Nephron (organoid): ENCODE results near the gene DNAI4.

Experiments
- H3K27ac Mint-ChIP-seq, 3 experiments: 2 replicates each; pipeline ENCODE4 v1.8.0; 2020; ENCODE audit warnings: mixed read lengths in 3 of 3, mild to moderate bottlenecking in 2 of 3, moderate library complexity in 1 of 3
- H3K27me3 Mint-ChIP-seq: 2 replicates; pipeline ENCODE4 v1.8.0; 2021; ENCODE audit warnings: low read depth, mild to moderate bottlenecking, moderate library complexity, mixed read lengths
- H3K36me3 Mint-ChIP-seq: 2 replicates; pipeline ENCODE4 v1.8.0; 2020; ENCODE audit warnings: low read depth, mixed read lengths
- H3K4me1 Mint-ChIP-seq: 2 replicates; pipeline ENCODE4 v1.8.0; 2020; ENCODE audit warnings: mixed read lengths
- H3K4me3 Mint-ChIP-seq, 3 experiments: 2 replicates each; pipeline ENCODE4 v1.8.0; 2020; ENCODE audit warnings: mild to moderate bottlenecking in 3 of 3, mixed read lengths in 3 of 3, moderate library complexity in 2 of 3
- H3K9me3 Mint-ChIP-seq: 2 replicates; pipeline ENCODE4 v1.8.0; 2020; ENCODE audit warnings: mixed read lengths
- TF ChIP-seq, protein P1 (sequence below), 3 experiments: fragments of 200-600 bp; sonication (generic); IDR thresholded peaks; one replicate each; pipeline ENCODE4 v1.5.0; 2021; ENCODE audit warnings: antibody characterized with exemption in 3 of 3; ENCODE audit not compliant: unreplicated experiment in 3 of 3

The DNAI4 gene

DNA sequence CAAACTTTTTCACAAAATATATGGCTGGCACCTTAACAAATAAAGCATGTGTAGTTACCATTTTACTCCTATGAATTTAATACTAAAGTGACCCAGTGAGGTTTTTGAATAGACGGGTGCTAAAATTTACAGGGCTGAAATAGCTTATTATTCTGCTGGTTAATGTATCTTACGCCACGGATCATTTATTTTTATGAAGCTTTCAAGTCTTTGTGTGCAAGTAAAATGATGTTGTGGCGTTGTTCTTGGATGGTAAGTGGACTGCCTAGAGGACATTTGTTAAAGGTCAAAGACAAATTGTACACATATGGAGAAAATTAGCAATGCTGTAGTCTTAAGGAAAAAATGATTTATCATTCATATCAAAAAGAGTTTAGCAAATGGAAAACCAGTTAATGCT, 146.4 kb downstream of the DNAI4 start:
- Mint-ChIP-seq H3K9me3 (peaks cover 12% of the 10 kb centered on the region), H3K27me3 (no peaks in the 10 kb centered on the region), H3K4me1 (peaks cover 14% of the 10 kb centered on the region), H3K36me3 (peaks cover 8% of the 10 kb centered on the region), H3K27ac (peak overlapping the region in 1 of 3 experiments; percentile 16), H3K4me3 (no peak overlapping the region)
- TF ChIP-seq, protein P1, sequence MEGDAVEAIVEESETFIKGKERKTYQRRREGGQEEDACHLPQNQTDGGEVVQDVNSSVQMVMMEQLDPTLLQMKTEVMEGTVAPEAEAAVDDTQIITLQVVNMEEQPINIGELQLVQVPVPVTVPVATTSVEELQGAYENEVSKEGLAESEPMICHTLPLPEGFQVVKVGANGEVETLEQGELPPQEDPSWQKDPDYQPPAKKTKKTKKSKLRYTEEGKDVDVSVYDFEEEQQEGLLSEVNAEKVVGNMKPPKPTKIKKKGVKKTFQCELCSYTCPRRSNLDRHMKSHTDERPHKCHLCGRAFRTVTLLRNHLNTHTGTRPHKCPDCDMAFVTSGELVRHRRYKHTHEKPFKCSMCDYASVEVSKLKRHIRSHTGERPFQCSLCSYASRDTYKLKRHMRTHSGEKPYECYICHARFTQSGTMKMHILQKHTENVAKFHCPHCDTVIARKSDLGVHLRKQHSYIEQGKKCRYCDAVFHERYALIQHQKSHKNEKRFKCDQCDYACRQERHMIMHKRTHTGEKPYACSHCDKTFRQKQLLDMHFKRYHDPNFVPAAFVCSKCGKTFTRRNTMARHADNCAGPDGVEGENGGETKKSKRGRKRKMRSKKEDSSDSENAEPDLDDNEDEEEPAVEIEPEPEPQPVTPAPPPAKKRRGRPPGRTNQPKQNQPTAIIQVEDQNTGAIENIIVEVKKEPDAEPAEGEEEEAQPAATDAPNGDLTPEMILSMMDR (IDR thresholded peaks at IDR 0.05; ENCODE audit: unreplicated experiment in 3 of 3): no peak

DNA sequence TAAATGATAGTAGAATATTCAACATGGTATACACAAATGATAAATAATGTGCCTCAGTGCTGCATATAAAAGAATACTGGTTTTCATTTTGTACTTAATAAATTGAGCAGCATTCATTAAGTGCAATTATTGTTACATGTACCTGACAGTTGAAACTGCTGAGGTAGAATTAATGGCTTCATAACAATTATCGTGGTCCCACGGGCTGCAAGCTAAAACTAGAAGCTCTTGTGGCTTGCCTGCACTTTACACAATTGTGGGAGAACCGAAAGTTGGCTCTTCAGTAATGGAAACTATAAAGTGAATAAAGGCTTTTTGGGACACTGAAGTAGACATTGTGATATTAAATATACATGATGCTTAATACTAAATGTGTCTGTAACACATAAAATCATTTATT, 146.8 kb downstream of the DNAI4 start:
- TF ChIP-seq, protein P1 (IDR thresholded peaks at IDR 0.05; ENCODE audit: unreplicated experiment in 3 of 3): no peak
- H3K27me3 Mint-ChIP-seq: no peaks in the 10 kb centered on the region
- no peak overlapping the region for H3K4me3 Mint-ChIP-seq
- H3K36me3 Mint-ChIP-seq: peaks cover 8% of the 10 kb centered on the region
- H3K9me3 Mint-ChIP-seq: peaks cover 12% of the 10 kb centered on the region
- peak overlapping the region in 1 of 3 experiments; percentile 16 for H3K27ac Mint-ChIP-seq
- H3K4me1 Mint-ChIP-seq: peaks cover 14% of the 10 kb centered on the region

DNA sequence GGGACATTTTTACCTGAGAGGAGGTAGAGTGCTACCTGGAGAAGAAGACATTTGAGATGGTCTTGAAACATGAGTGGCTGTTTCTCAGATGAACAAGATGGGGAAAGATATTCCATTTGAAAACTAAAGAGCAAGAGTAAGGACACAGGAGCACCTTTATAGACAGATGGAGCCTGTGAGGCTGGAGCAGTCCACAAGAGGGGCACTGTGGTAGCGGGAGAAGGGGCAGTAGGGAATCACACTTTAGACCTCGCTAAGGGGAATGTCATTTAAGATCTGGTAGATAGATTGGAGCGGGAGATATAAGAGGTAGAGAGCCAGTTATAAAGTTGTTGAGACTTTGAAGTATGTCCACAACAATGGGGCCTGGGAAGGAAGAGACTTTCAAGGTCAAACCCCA, 149.0 kb downstream of the DNAI4 start:
- peaks cover 4% of the 10 kb centered on the region for H3K36me3 Mint-ChIP-seq
- H3K27ac Mint-ChIP-seq: no peak overlapping the region
- peaks cover 7% of the 10 kb centered on the region for H3K9me3 Mint-ChIP-seq
- no peak overlapping the region for H3K4me3 Mint-ChIP-seq
- TF ChIP-seq, protein P1 (IDR thresholded peaks at IDR 0.05; ENCODE audit: unreplicated experiment in 3 of 3): no peak
- H3K4me1 Mint-ChIP-seq: peaks cover 14% of the 10 kb centered on the region
- no peaks in the 10 kb centered on the region for H3K27me3 Mint-ChIP-seq

DNA sequence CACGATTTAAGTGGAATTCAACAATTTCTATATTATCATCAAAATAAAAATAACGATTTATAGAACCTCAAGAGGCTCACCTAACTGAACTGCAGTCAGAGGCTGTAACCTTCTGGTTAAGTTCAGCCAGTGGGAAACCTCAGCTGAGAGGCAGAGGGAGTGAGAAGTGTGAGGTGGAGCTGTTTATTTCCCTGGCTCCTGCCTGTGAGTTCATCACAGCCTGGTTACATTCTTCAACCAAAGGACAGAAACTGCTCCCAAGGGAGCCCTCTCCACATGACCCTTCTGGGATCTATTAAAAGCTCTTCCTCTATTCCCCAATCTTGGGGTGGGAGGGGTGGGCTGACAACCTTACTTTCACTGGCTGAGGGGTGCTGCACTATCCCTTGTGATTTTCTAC, 150.2 kb downstream of the DNAI4 start:
- TF ChIP-seq, protein P1 (IDR thresholded peaks at IDR 0.05; ENCODE audit: unreplicated experiment in 3 of 3): no peak
- Mint-ChIP-seq H3K4me1 (peaks cover 11% of the 10 kb centered on the region), H3K4me3 (no peak overlapping the region), H3K27ac (no peak overlapping the region), H3K27me3 (no peaks in the 10 kb centered on the region), H3K9me3 (peaks cover under 1% of the 10 kb centered on the region), H3K36me3 (no peaks in the 10 kb centered on the region)

DNA sequence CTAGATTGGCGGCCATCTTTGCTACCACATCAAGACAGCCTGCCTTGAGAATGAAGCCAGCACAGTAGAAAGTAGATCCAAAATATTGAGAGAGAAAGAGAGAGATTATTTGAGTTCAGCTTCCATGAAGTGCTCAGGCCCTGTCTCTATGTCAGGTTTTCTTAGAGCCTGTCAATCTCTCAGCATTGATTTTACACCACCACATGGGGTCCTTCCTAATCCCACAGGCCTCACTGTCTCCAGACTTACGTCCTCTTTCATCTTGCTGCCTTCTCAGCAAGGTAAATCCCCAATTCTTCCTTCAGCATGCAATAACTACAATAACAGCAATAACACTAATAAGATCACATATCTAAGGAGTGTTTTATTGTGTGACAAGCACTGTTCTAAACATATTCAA, 151.4 kb downstream of the DNAI4 start:
- TF ChIP-seq, protein P1 (IDR thresholded peaks at IDR 0.05; ENCODE audit: unreplicated experiment in 3 of 3): no peak
- Mint-ChIP-seq H3K4me3 (no peak overlapping the region), H3K36me3 (no peaks in the 10 kb centered on the region), H3K27me3 (no peaks in the 10 kb centered on the region), H3K4me1 (peaks cover 4% of the 10 kb centered on the region), H3K9me3 (no peaks in the 10 kb centered on the region), H3K27ac (no peak overlapping the region)

DNA sequence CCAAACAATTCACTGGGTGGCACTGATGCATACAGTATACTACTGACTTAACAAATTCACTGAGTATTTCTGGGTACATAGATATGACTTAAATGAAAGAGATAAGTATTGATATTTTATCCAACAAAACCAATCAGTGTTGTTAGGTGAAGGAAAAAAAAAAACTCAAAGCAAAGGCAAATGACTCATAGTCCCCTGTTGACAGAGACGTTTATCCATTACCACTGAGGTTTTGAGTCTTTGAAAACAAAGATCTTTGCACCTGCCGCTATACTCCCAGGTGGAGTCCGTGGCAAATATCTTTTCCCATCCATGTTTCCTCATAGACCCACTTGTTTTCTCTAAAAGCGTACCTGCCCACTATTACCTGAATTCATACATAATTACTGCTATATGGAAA, 154.0 kb downstream of the DNAI4 start:
- H3K4me1 Mint-ChIP-seq: no peaks in the 10 kb centered on the region
- H3K36me3 Mint-ChIP-seq: no peaks in the 10 kb centered on the region
- TF ChIP-seq, protein P1 (IDR thresholded peaks at IDR 0.05; ENCODE audit: unreplicated experiment in 3 of 3): no peak
- no peak overlapping the region for H3K4me3 Mint-ChIP-seq
- H3K9me3 Mint-ChIP-seq: no peaks in the 10 kb centered on the region
- H3K27ac Mint-ChIP-seq: no peak overlapping the region
- no peaks in the 10 kb centered on the region for H3K27me3 Mint-ChIP-seq
